OCI-LY1 (cell line): ENCODE results near the gene GLT6D1.

Experiments
- CTCF ChIP-seq: fragments of 200-600 bp; sonication (generic), shearing (Covaris generic); IDR thresholded peaks from 2 replicates; pipeline ENCODE4 v1.5.1; 2017; ENCODE audit warnings: mild to moderate bottlenecking, antibody characterized with exemption, low read length, moderate library complexity, mixed read lengths
- EZH2 ChIP-seq: fragments of 200-600 bp; sonication (generic), shearing (Covaris generic); IDR thresholded peaks from 2 replicates; pipeline ENCODE4 v1.8.0; 2017; ENCODE audit warnings: borderline replicate concordance, mixed run types, mild to moderate bottlenecking, antibody characterized with exemption, low read length, moderate library complexity, mixed read lengths

DNA sequence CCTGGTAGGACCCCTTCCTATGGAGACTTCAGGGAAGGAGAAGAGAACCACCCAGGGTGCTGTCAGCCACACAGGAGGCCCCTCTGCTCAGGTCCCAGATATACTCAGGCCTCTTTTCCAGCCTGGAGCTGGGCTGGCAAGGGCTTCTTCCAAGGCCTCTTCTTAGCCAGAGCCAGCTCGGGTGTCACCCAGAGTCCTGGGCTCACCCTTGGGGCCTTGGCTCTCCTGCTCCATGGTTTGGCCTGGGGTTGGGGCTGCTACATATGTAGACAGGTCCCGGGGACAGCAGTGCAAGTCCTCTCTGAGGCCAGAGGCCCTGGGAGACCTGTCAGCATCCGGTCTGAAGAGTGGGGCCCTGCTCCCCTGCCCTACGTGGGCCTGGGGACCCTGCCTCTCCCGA is 55.0 kb downstream of the GLT6D1 start:
- TF ChIP-seq EZH2 (no peak), CTCF (no peak)
